ENCODE results near the gene ZRANB3. TPM values are rescaled to one million over a fixed set of nuclear protein-coding genes. Genes with fewer than 3 reads are reported as not detected.

The ZRANB3 gene
- total RNA-seq, 1 donor: 9.3 TPM

GRCh38 chr2:135179689-135180088, 351.3 kb downstream of the ZRANB3 start:
- TF ChIP-seq CTCF (IDR thresholded peaks at IDR 0.05; ENCODE audit: insufficient read depth, low read length): no peak
- no peak for DNase-seq (ENCODE audit: low read depth)
- H3K4me3 ChIP-seq (ENCODE audit: low read depth, low read length): no peak overlapping the region

- TF ChIP-seq CTCF (IDR thresholded peaks at IDR 0.05; ENCODE audit: insufficient read depth, low read length): no peak
- no peak overlapping the region for H3K4me3 ChIP-seq (ENCODE audit: low read depth, low read length)
- no peak for DNase-seq (ENCODE audit: low read depth)
Observed at GRCh38 chr2:135175177-135175576, 355.8 kb downstream of the ZRANB3 start.

- DNase-seq (ENCODE audit: low read depth): no peak
- H3K4me3 ChIP-seq (ENCODE audit: low read depth, low read length): no peak overlapping the region
- TF ChIP-seq CTCF (IDR thresholded peaks at IDR 0.05; ENCODE audit: insufficient read depth, low read length): no peak
Observed at GRCh38 chr2:135174810-135175093, 356.3 kb downstream of the ZRANB3 start.

- DNase-seq (ENCODE audit: low read depth): no peak
- H3K4me3 ChIP-seq (ENCODE audit: low read depth, low read length): no peak overlapping the region
- TF ChIP-seq CTCF (IDR thresholded peaks at IDR 0.05; ENCODE audit: insufficient read depth, low read length): no peak
Observed at GRCh38 chr2:135174049-135174809, 356.8 kb downstream of the ZRANB3 start.

- no peak overlapping the region for H3K4me3 ChIP-seq (ENCODE audit: low read depth, low read length)
- TF ChIP-seq CTCF (IDR thresholded peaks at IDR 0.05; ENCODE audit: insufficient read depth, low read length): no peak
- DNase-seq (ENCODE audit: low read depth): no peak
Observed at GRCh38 chr2:135169900-135170753, 360.9 kb downstream of the ZRANB3 start.

GRCh38 chr2:135168204-135168856, 362.7 kb downstream of the ZRANB3 start:
- DNase-seq (ENCODE audit: low read depth): no peak
- TF ChIP-seq CTCF (IDR thresholded peaks at IDR 0.05; ENCODE audit: insufficient read depth, low read length): no peak
- H3K4me3 ChIP-seq (ENCODE audit: low read depth, low read length): no peak overlapping the region
